ENCODE measurements around the gene BRMS1.
A peak's percentile ranks its signal among the peaks of the same experiment; 100 is the strongest.

Gene BRMS1

DNA sequence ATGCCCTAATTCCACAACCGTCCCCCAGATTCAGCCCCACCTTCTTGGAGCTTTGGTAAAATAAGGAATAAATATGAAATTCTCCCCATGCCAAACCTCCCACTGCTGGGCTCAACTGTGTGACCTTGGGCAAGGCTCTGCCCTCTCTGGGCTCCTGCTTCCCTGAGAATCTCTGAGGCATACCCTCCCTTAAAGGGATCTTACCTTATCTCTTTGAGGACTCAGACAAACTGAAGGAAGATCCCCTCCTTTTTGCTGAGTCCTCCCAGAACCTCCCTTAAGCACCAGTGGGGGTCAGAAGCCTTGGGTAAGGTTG lies 30.8 kb downstream of the BRMS1 start:
- H3K9me2 ChIP-seq (replicated peaks; ENCODE audit: insufficient read depth, low read length) = no peaks in the 10 kb centered on the region
- no peak overlapping the region for H3K27ac ChIP-seq (ENCODE audit: low read length)
- H3K4me3 ChIP-seq (ENCODE audit: low read length) = no peak overlapping the region
- no peaks in the 10 kb centered on the region for H3K36me3 ChIP-seq (replicated peaks; ENCODE audit: insufficient read depth, low read length)
- peaks cover 70% of the 10 kb centered on the region for H3K27me3 ChIP-seq (replicated peaks; ENCODE audit: insufficient read depth, low read length)
- H3K79me2 ChIP-seq (ENCODE audit: low read length) = no peaks in the 10 kb centered on the region
- H3K4me1 ChIP-seq (ENCODE audit: low read length) = no peaks in the 10 kb centered on the region
- no peak overlapping the region for H2AFZ ChIP-seq (ENCODE audit: low read length)
- H4K20me1 ChIP-seq (ENCODE audit: insufficient read depth, low read length) = no peaks in the 10 kb centered on the region
- H3K9me3 ChIP-seq (replicated peaks; ENCODE audit: insufficient read depth, low read length) = no peaks in the 10 kb centered on the region
- H3K4me2 ChIP-seq (ENCODE audit: low read depth, low read length) = no peak overlapping the region
- no peaks in the 10 kb centered on the region for H3F3A ChIP-seq (ENCODE audit: insufficient read depth, low read length)
- no peak overlapping the region for H3K9ac ChIP-seq (ENCODE audit: low read length)
- TF ChIP-seq CTCF (IDR thresholded peaks at IDR 0.05; ENCODE audit: low read length) (no peak), EZH2 (optimal IDR thresholded peaks at IDR 0.05; ENCODE audit: low read depth, low read length) (no peak), EZH2phosphoT487 (IDR thresholded peaks at IDR 0.05; ENCODE audit: low read length) (no peak)
- DNase-seq = no peak

DNA sequence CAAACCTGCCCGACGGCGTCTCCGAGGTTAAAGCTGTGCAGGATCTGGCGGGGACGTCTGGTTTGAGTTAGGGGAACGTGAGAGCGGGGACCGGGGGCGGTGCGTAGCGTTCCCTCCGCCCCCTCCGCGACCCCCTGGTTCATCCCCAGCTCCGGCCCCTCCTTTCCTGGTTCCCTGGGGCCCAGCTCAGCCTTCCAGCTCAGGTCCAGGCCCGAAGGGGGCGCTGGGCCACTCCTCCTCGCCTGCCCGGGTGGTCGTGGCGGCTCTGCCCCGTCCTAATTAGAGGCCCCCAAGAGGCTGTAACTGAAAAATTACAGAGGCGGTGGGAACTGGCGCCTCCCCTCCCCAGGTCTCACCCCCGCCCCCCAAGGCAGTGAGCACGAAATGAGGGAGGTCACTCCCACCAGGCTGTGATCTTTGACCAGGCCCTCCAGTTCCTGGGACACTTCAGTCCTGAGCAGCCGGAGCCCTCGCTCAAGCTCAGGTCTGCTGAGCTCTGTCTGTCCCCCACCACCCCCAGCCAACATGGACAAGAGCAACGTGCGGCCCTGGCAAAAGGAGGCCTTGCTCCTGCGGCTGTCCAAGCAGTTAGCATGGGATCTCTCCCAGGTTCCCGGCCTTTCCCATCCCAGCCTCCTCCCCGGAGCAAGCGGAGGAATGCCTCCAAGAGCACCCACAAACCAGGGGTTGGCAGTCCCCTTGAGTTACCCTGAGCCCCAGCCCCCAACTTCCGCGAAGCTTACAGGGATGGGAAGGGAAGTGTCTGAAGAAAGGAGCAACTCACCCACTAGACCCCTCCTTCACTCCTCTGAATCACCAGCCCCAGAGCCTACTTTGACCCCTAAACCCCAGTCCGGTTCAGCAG lies 31.4 kb downstream of the BRMS1 start:
- Histone ChIP-seq H3K4me1 (ENCODE audit: low read length) (no peaks in the 10 kb centered on the region), H3K27me3 (replicated peaks; ENCODE audit: insufficient read depth, low read length) (peaks cover 70% of the 10 kb centered on the region), H4K20me1 (ENCODE audit: insufficient read depth, low read length) (no peaks in the 10 kb centered on the region), H3K36me3 (replicated peaks; ENCODE audit: insufficient read depth, low read length) (no peaks in the 10 kb centered on the region), H3K9me2 (replicated peaks; ENCODE audit: insufficient read depth, low read length) (no peaks in the 10 kb centered on the region), H3K9ac (ENCODE audit: low read length) (no peak overlapping the region), H3K9me3 (replicated peaks; ENCODE audit: insufficient read depth, low read length) (no peaks in the 10 kb centered on the region), H3K4me3 (ENCODE audit: low read length) (no peak overlapping the region), H2AFZ (ENCODE audit: low read length) (no peak overlapping the region), H3F3A (ENCODE audit: insufficient read depth, low read length) (no peaks in the 10 kb centered on the region), H3K79me2 (ENCODE audit: low read length) (no peaks in the 10 kb centered on the region), H3K4me2 (ENCODE audit: low read depth, low read length) (peak overlapping the region; percentile 53; the same call in 1 of the 2 replicates), H3K27ac (ENCODE audit: low read length) (no peak overlapping the region)
- no peak for TF ChIP-seq EZH2phosphoT487 (IDR thresholded peaks at IDR 0.05; ENCODE audit: low read length)
- no peak for TF ChIP-seq CTCF (IDR thresholded peaks at IDR 0.05; ENCODE audit: low read length)
- TF ChIP-seq EZH2 (optimal IDR thresholded peaks at IDR 0.05; ENCODE audit: low read depth, low read length) = no peak
- no peak for DNase-seq

DNA sequence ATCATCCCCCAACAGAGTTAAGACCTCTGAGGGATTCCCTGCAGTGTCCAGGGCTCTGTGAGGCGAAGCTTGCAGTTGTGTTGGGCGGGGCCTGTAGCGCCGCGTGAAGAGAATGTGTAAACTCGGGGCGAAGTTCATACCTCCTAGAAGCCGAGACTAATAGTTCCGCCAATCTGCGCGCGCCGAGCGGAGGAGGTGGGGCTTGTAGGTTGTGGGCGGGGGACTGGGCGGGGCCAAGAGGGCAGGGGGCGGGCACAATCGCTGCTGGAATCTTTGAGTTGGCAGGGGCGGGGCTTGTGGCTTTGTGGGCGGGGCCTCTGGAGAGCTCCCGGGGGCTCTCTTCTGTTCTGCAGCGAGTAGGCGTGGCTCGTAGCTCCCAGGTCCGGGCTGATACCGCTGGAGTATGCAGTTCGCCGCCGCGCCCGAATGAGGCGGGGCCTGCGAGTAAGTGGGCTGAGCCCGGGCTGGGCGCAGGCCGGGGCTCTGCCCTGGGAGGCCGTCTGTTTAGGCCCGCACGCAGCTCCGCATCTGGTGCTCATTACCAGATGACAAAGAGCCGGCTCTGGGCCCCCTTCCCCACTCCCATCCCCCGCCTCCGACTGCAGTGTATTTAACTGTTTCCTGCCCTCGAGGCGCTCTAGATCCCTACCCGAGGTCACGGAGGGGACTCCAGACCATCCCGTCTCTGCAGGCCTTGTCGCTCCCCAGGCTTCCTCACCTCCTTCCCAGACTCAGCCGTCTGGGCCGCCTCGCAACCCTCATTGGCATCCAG lies 32.2 kb downstream of the BRMS1 start:
- no peaks in the 10 kb centered on the region for H3K9me3 ChIP-seq (replicated peaks; ENCODE audit: insufficient read depth, low read length)
- H3K9me2 ChIP-seq (replicated peaks; ENCODE audit: insufficient read depth, low read length) = no peaks in the 10 kb centered on the region
- no peaks in the 10 kb centered on the region for H3K36me3 ChIP-seq (replicated peaks; ENCODE audit: insufficient read depth, low read length)
- no peaks in the 10 kb centered on the region for H3F3A ChIP-seq (ENCODE audit: insufficient read depth, low read length)
- no peak overlapping the region for H3K9ac ChIP-seq (ENCODE audit: low read length)
- H3K4me3 ChIP-seq (ENCODE audit: low read length) = peak overlapping the region; percentile 54
- H4K20me1 ChIP-seq (ENCODE audit: insufficient read depth, low read length) = no peaks in the 10 kb centered on the region
- DNase-seq = peak; percentile 93
- H3K27me3 ChIP-seq (replicated peaks; ENCODE audit: insufficient read depth, low read length) = peaks cover 72% of the 10 kb centered on the region
- H3K27ac ChIP-seq (ENCODE audit: low read length) = peak overlapping the region; percentile 25; the same call in 1 of the 2 replicates
- H2AFZ ChIP-seq (ENCODE audit: low read length) = peak overlapping the region; percentile 43; the same call in 1 of the 2 replicates
- peak overlapping the region; percentile 61 for H3K4me2 ChIP-seq (ENCODE audit: low read depth, low read length)
- H3K4me1 ChIP-seq (ENCODE audit: low read length) = no peaks in the 10 kb centered on the region
- TF ChIP-seq EZH2phosphoT487 (IDR thresholded peaks at IDR 0.05; ENCODE audit: low read length) = no peak
- no peak for TF ChIP-seq EZH2 (optimal IDR thresholded peaks at IDR 0.05; ENCODE audit: low read depth, low read length)
- no peak for TF ChIP-seq CTCF (IDR thresholded peaks at IDR 0.05; ENCODE audit: low read length)
- H3K79me2 ChIP-seq (ENCODE audit: low read length) = no peaks in the 10 kb centered on the region

All from MM.1S (cell line).